ENCODE data around the gene LGALS16.
"Not testable (repeated sequence)": the region's sequence is repeated elsewhere in the genome, so short reads cannot be mapped to it uniquely, and the experiment has no call there.

LGALS16 gene

DNA sequence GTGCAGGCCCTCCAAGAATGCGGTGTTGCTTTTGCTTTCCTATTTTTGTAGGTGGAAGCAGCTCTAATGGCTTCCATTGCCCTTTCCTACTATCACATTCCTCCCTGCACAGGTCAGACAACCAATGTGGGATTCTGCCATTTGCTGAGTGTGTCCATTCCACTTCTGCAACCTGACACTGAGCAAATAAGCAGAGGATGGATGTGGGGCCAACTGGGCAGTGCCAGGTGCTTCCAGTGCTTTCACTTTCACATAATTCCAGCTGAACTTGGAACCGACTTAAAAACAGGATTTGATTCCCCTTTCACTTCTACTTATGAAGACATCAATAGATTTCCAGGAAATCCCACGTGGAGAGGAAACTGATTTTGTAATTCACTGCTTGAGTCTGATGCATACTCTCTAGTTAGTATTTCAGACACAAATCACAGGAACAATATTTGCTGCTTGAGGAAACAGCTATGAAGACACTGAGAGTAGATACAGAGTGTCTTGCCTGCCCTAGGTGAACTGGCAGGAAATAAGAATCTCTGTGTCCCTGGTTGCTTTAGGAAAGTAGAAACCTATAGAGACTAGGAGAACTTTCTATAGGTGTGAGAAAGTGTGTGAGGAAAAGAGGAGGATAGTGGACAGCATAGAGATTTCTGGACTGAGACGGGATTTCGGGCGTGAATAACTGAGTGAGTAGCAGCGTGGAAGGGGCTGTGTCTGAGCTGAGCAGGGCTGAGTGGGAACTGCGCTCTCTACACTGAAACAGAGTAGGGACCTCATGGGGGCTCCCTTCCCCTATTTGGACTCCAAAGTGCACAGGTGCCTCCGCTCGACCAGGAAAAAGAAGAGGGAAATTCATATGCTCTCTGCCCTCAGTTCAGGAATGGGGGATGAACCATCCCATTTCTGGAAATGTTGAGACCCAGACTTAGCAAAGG is 22.5 kb downstream of the LGALS16 start:
- peak; percentile 82 for DNase-seq (ENCODE audit: low spot score)

DNA sequence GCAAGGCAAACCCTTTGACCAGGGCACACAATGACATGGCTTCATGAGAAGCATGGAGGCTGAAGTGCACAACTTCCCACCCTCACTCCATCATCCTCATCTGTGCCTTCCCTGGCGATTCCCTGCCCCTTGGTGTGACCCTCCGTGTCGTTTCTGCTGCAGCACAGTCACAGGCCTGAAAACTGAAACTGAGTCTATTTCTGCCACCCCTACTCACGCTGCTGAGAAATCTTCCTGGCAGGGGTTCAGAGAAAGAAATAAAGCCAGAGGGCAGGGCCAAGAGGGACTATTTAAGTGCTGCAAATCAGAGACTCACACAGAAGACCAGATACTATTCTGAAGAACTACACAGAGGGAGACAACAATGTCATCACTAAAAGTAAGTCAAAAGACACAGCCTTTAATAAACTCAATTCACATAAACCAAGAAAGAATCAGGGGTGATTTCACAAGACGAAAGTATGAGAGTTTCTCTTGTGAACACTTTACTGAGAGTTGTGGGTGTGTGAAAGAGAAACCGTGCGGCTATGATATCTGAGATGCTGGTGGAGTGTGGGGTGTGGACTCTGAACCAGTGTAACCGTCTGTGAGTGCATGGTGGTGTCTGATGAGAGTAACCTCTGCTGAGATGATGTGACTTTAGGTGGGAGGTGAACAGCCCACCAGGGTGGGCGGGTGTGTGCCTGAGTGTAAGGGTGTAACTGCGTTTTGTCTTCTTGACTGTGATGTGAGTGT is 23.5 kb downstream of the LGALS16 start:
- DNase-seq (ENCODE audit: low spot score) = no peak

DNA sequence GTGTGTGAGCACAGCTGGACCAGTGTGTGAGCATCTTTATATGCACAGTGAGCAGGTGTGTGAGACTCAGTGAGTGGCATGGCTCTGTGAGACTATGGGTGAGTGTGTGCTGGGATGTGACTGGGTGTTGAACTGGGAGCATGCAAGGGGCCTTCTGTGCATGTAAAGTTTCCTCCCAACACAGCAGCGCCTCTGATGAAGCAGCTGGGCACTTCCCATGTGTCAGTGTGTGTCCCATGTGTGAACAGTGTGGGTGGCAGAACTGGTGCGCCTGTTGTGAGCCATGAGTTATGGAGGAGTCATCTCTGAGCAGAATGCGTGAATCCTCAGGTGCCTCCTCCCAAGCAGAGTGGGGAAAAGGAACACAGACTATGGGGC is 24.1 kb downstream of the LGALS16 start:
- no peak for DNase-seq (ENCODE audit: low spot score)

DNA sequence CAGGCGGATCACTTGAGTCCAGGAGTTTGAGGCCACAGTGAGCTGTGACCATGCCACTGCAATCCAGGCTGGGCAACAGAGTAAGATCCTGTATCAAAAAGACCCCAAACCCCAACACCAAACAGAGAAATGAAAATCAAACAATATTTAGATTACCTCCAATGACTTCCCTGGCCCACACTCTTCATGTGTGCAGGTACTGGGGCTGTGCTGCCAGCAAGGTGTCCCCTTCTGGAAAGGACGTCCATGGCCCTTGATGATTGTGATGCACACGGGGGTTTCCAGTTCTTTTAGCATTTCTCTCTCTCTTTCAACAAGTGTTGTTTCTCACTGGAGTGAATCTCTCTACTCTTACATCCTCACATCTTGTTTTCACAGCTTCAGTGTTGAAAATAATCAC is 24.9 kb downstream of the LGALS16 start:
- DNase-seq (ENCODE audit: low spot score) = no peak

DNA sequence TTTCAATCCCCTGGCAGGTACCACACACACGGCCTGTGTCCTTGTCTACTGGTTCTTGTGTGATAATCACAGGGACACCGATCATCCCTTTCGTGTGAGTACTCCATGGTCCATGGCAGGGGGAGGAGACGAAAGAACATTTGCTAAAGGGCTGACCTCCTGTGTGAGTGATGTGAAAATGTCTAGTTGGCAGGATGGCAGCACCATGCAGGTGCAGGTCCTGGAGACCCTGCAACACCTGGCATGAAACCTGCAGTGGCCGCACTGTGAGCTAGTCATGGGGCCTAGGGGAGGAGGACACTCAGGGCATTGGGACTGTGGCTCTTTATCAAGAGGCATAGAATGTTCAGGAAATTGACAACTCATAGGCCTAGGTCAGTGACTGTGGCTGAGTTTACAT is 25.7 kb downstream of the LGALS16 start:
- no peak for DNase-seq (ENCODE audit: low spot score)

DNA sequence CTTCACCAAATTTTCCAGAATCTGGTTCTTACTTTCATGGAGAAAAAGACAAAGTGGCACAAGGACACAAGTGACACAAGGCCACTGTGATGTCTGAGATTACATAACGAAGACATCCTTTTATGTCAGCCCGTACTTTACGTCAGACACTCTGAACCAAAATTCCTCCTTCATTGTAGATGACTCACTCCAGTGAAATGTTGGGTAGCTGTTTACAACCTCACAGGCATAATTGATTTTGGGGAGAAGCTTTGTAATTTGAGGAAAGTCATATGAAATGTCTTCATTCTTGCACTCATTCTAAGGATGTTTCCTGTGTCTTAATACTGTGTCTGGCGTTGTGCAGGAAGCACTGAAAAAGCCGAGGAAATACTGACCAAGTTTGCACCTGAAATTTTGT is 28.6 kb downstream of the LGALS16 start:
- no peak for DNase-seq (ENCODE audit: low spot score)

DNA sequence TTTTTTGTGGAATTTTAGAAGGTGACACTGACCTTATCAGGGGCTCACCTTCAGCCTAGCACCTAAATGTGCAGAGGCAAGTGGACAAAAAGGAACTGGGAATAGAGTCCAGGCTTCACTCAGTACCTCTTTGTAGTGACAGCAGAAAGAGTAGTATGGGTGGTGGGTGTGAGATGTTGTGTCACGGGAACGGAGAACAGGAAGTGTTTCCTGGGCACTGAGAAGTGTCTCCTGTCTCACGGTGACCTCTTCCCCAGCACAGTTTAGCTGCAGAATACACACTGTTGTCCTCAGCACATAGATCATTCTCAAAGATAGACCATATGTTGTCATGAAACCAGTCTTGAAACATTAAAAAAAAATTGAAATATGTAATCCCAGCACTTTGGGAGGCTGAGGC is 31.0 kb downstream of the LGALS16 start:
- no peak for DNase-seq (ENCODE audit: low spot score)

DNA sequence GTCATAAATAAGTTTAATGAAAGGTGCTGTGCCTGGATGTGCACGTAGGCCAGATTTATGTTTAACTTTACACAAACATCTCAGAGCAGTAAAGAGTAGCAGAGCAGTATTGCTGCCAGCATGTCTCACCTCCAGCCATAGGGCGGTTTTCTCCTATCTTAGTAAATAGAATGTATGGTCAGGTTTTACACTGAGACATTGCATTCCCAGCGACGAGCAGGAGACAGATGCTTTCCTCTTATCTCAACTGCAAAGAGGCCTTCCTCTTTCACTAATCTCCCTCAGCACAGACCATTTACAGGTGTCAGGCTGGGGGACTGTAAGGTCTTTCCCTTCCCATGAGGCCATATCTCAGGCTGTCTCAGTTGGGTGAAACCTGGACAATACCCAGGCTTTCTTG is 32.9 kb downstream of the LGALS16 start:
- not testable (repeated sequence) for DNase-seq (ENCODE audit: low spot score)

DNA sequence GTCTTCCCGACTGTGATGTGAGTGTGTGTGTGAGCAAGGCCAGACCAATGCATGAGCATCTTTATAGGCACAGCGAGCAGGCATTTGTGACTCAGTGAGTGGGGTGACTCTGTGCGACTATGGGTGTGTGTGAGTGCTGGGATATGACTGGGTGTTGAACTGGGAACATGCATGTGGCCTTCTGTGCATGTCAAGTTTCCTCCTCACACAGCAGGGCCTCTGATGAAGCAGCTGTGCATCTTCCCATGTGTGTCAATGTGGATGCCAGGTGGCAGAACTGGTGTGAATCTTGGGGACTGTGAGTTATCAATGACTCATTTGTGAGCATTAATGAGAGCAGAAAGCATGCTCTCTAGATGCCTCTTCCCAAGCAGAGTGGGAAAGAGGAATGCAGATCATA is 36.5 kb downstream of the LGALS16 start:
- DNase-seq (ENCODE audit: low spot score) = peak; percentile 55

DNA sequence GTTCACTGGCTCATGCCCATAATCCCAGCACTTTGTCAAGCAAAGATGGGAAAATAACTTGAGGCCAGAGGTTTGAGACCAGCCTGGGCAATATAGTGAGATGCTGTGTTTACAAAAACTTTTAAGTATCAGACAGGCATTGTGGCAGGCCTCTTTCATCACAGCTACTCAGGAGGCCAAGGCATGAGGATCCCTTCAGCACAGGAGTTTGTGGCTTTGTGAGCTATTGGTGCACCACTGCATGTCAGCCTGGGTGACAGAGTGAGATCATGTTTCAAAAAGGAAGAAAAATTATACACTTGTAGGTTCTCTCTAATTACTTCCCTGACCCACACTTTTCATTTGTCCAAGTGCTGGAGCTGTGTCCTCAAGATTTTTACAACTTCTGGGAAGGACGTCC is 37.1 kb downstream of the LGALS16 start:
- DNase-seq (ENCODE audit: low spot score) = no peak

DNA sequence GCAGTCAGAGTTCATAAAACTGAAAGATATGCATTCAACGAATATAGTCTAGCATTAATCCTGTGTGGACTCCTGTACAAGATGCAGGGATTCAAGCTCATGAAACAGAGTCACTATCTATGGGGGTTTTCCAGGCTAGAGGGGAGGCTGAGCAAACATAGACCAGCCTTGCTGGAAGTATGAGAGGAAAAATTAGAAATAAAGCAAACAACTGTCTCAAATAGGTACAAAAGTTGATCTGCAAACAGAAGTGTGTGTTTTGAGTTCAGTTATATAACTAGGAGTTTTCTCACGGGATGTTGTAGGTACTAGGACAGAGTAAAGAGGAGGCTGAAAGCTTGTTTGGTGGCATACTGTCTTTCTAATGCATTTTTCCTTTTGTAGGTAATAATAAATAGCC is 40.0 kb downstream of the LGALS16 start:
- DNase-seq (ENCODE audit: low spot score) = no peak

DNA sequence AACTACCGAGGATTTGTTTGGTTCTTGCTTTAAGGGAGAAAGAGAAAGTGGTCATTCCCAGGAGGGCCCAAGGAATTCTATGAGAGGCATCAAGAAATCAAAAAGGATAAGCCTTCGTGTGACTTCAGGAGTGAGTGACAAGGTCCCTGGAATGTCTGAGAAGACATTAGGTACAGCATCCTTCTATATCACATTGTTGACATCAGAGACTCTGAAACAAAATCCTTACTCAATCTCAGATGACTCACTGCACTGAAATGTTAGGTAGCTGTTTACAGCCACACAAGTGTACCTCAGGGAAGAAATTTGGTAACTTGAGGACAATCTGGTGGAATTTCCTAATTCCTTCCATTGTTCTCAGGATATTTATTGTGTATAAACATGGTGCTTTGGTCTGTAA is 40.7 kb downstream of the LGALS16 start:
- peak; percentile 27 for DNase-seq (ENCODE audit: low spot score)

DNA sequence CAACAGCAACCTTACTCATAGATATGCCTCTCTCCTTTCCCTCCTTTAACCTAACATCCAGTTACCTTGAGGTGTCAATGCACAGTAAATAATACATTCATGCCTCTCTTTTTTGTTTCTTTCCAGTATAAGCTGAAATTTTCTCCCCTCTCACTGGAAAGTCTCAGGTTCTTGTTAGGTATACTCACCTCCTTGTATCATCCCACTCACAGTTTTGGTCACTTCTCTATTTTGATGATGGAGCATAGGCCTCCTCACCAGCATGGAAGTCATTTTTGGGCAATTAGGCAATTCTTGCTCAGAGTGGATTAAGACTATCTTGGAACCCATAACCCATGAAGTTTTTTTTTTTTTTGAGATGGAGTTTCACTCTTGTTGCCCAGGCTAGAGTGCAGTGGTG is 42.8 kb downstream of the LGALS16 start:
- DNase-seq (ENCODE audit: low spot score) = no peak

DNA sequence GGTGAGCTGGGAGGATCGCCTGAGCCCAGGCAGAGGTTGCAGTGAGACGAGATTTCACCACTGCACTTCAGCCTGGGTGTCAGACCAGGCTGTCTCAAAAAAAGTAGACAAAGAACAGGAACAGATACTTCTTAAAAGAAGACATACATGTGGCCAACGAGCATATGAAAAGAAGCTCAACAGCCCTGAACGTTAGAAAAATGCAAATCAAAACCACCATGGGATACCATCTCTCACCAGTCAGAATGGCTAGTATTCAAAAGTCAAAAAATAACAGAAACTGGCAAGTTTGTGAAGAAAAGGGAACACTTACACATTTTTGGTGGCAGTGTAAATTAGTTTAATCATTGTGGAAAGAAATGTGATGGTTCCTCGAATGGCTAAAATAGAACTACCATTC is 45.6 kb downstream of the LGALS16 start:
- DNase-seq (ENCODE audit: low spot score) = no peak

DNA sequence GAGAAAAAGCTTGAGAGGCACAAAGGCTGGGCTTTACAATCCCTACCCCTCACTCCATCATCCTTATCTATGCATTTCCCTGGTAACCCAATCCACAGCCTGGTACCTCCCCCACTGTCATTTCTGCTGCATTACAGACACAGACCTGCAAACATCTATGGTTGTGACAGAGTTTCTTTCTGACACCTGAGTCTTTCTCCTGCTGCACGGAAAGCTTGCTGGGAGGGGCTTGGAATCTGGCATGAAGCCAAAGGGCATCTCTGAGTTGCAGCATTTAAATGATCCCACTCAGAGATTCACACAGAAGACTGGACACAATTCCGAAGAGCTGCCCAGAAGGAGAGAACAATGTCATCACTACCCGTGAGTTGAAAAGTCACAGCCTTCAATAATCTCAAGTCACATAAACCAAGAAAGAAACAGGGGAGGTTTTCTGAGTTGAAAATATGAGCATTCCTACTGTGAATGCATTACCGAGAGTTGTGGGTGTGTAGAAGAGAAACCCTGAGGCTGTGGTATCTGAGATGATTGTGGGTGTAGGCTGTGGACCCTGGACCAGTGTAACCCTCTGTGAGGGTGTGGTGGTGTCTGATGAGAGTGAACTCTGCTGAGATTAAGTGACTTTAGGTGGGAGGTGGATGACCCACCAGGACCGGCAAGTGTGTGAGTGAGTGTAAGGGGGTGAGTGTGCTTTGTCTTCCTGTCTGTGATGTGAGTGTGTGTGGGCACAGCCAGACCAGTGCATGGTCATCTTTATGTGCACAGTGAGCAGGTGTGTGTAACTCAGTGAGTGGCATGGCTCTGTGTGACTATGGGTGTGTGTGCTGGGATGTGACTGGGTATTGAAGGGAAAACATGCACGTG is 48.7 kb downstream of the LGALS16 start, which contains the start of gene LGALS14:
LGALS14 (plus strand) TSS at position 301 of the 864 bp plus-strand sequence; CDS start at position 349, 48 bp downstream.
- DNase-seq (ENCODE audit: low spot score) = no peak

DNA sequence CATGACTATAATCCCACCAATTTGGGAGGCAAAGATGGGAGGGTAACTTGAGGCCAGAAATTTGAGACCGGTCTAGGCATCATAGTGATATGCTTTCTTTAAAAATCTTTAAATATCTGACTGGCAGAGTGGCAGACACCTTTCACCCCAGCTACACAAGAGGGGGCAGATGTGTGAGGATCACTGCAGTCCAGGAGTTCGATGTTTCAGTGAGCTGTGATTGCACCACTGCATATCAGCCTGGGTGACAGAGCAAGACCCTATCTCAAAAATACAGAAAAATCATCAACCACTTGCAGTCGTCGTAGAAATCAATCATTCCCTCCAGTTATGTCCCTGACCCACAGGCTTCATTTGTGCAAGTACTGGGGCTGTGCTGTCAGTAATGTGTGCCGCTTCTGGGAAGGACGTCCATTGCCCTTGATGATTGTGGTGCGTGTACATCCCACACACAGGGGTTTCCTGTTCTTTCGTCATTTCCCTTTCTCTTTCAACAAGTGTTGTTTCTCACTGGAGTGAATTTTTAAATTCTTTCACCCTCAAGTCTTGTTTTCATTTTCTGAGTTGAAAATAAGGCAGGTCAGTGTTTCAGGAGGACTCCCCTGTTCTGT is 50.0 kb downstream of the LGALS16 start:
- no peak for DNase-seq (ENCODE audit: low spot score)

DNA sequence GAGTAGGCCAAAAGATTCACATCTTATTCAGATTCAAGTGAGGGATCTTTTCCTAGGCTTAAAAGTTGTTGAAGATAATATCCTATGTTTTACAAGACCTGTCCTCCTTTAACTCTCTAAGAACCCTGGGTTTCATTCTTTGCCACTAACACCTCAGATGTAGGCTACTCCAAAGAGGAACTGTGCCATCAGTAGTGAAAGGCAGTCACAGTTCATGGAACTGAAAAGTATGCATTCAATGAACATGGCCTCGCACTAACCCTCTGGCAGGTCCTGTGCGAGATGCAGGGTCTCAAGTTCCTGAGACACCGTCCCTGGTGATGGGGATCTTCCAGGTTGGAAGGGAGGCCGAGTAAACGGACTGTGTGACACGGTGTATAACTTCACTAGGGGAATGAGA is 52.9 kb downstream of the LGALS16 start:
- DNase-seq (ENCODE audit: low spot score) = no peak

DNA sequence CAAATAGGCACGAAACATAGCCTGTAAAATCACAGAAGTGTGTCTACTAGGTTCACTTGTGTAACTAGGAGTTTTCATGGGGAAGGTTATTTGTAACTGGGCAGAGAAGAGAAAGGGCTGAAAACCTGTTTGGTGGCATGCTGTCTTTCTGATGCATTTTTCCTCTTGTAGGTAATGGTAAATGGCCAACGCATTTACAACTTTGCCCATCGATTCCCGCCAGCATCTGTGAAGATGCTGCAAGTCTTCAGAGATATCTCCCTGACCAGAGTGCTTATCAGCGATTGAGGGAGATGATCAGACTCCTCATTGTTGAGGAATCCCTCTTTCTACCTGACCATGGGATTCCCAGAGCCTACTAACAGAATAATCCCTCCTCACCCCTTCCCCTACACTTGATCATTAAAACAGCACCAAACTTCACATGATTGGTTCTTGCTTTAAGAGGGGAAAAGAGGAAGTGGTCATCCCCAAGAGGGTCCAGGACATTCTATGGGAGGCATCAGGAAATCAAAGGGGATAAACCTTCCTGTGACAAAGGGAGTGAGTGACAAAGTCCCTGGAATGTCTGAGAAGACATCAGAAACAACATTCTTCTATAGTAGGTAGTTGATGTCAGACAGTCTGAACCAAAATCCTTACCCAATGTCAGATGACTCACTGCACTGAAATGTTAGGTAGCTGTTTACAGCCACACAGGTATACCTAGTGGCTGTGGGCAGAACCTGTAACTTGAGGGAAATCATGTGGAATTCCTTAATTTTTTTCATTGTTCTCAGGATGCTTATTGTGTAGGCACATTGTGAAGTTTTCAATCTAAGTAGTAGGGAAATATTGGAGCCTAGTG is 53.5 kb downstream of the LGALS16 start:
- peak; percentile 73 for DNase-seq (ENCODE audit: low spot score)
